Stimulated activated CD4-positive, alpha-beta T cell treated with anti-CD3 and anti-CD28 coated beads, Interleukin-2, amount 100 ng/mL, for 24 hours (primary cell): ENCODE measurements around the gene OR2S2.
"Not testable (repeated sequence)": the region's sequence is repeated elsewhere in the genome, so short reads cannot be mapped to it uniquely, and the experiment has no call there.

Experiments
- DNase-seq, 2 donors: peaks; one replicate each; pipeline ENCODE4 v3.0.0-alpha.2; 2020

OR2S2 gene

DNA sequence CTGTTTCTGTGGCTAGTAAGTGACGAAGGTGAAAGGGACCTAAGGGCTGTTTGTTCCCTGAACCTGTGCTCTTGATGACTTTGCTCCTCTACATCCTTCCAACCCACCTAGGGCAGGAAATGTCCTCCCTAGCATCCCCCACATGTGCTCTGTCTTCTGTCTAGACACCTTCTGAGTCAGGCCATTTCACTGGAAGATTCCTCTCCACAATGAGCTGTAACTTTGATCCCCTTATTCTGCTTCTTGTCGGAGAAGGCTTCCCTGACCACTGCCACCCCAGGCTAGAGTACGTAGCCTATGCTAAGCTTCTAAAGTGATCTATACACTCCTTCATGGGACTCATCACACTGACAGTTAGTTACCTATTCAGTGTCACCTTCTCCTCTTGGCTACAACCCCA is 27.0 kb downstream of the OR2S2 start:
- no peak for DNase-seq

DNA sequence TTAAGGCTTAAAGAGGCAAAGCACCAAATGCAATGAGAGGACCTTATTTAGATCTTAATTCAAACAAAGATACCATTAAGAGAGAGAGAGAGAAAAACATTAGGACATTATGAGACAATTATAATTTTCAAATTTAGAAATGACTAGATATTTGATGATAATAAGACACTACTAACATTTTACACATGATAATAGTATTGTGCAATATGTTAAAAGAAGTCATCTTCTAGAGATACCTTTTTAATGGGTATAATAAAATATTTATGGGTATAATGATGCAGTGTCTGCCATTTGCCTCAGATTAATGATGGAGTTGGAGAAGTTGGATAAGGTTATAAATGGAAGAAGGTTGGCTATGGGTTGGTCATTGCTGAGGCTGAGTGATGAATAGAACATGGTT is 27.4 kb downstream of the OR2S2 start:
- DNase-seq: no peak

DNA sequence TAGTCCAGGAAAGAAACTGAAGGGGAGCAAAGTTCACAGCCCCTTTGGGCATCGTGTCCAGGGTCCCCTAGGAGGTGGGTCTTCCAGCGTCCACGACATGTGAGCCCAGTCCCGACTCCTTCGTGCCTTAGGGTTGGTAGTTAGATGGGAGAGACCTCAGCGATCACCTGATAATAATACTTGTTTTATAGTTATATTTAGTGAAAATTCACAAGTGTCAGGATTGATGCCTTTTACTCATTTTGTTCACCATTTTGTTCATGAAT is 28.6 kb downstream of the OR2S2 start:
- no peak for DNase-seq

DNA sequence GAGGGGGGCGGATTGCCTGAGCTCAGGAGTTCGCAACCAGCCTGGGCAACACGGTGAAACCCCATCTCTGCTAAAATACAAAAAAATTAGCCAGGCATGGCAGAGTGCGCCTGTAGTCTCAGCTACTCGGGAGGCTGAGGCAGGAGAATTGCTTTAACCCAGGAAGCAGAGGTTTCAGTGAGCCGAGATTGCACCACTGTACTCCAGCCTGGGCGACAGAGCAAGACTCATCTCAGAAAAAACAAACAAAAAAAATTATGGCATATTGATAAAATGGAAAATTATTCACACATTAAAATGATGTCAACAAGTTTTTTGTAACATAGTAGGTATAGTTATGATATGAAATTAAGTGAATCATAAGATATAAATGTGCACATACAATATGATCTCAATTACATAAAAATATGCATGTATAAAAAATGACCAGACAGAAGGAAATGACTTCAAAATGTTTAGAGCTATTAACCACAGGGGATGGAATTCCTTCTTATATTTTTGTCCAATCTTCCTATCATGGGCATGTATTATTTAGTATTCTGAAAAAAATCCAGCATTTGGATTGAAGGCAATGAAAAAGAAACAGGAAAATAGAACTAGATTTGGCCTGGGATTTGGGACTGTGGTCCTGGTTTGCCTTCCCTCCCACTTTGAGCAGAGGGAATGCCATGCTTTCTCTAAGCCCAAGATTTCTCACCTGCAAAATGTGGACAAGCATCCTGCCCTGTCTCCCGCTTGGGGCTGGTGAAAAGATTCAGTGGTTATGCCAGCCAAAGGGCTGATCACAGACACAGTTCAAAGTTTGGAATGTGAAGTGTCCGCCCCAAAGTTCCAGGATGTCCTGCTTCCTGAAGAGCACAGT is 29.1 kb downstream of the OR2S2 start:
- no peak for DNase-seq

DNA sequence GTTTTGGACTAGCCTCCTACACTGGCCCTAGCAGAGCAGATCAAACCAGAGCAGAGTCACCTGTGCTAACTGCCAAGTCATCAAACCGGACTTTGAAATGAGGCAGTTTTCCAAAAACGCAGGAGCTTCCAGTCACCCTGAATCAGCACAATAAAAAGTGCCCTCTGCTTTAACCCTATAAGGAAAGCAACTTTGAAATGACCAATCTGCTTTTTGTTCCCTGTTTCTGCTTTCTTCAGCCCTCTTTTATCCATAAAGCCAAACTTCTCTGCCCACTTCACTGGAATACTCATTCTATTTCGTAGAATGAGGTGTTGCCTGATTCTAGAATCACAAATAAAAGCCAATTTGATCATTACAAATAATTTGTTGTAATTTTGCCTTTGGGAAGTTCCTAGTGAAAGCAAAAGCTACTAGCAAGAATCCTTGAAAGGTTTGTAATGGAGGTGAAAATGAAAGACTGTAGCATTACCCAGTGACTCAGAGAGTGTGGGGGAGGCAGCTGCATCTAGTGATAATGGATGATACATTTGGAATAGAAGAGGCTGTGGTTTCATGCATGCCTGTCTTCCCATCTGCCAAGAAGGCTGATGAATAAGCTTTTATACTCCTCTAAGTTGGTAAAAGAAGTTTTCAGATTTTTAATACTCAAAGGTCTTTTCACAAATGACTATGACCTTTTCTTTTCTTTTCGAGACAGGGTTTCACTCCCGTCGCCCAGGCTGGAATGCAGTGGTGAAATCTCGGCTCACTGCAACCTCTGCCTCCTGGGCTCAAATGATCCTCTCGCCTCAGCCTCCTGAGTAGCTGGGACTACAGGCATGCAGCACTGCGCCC is 33.8 kb downstream of the OR2S2 start:
- DNase-seq: peak; percentile 54 to 58

DNA sequence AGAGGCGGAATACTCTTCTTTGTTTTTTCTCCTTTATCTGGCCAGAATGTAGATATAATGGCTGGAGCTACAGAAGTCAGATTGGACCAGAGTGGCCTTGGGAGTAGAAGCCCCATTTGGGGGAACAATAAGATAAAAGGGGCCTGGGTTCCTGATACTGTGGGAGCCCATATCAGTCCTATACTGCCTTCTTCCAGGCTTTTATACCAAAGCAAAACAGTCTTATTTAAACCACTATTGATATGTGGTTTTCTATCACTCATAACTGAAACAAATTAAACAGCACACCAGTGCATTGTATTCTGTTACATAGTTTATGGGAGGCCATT is 34.4 kb downstream of the OR2S2 start:
- DNase-seq: no peak

DNA sequence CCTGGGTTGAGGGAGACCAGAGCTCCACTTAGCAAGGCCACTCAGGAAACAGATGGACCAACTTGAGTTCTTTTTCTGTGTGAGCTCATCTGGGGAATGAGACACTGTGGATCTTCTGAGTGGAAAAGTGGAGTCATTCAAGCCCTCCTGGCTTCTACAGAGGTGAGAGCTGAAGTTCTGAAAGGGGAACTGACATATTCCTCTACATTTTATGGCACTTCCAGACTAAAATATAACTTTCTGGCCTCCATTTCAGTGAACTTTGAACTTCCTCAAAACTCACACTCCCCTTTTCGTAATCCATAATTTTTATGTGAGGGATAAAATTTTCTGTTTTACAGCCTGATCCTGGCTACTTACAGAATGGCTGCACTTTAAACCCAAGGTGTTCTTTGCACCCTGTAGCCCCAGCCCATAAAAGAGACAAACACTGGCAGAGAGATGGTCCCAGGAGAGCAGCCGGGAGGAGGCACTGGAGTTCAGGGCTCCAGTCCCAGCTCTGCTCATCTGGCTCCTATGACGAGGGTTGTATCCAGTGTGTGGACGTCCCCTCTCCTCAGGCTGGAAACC is 37.8 kb downstream of the OR2S2 start:
- DNase-seq: no peak

DNA sequence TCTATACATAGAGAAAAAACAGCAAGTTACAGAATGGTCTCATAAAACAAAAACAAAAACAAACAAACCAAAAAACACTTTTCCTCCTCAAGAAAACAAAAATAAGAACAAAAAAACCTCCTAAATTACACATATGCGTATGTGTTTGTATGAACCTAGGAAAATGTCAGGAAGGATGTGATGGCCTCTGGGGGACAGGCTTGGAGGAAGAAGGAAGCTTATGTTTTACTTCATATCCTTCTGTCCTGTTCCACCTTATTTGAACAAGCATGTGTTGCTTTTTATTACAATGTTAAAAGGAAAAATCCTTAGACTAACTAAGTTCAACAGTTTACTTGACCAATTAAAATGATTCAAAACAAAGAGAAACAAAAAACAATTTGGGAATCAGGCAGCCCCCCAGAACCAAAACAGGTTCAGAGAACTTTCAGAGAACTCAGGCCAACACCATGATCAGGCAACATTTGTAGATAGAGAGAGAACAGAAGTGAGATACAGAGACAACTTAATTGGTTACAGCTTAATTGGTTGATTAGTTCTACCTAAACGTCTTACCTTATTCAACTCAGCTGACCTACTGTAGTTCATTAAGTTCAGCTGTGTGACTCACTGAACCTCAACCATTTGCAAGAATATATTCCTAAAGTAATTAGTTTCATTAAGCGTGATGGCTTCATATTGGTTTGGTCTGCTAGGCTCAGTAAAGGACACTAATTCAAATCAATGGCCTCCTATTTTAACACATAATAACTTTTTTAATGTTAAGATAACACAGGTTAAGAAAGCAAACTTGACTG is 38.5 kb downstream of the OR2S2 start:
- DNase-seq: no peak

DNA sequence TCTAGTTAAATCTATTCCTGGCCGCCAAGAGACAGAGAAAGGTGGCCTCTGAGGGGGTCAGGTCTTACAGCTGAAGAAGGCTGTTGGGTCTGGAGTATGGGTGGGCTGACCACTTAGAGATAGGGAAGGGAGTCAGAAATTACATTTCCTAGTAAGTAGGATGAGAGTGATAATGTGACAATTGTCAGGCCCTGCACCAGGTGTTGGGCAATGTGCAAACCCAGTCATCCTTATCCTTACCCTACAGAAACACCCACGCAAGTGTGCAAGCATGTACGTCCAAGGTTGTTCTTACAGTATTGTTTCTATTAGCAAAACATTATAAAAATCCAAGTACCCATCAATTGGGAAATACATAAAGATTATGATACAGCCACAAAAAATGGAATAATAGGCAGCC is 39.2 kb downstream of the OR2S2 start:
- DNase-seq: no peak

DNA sequence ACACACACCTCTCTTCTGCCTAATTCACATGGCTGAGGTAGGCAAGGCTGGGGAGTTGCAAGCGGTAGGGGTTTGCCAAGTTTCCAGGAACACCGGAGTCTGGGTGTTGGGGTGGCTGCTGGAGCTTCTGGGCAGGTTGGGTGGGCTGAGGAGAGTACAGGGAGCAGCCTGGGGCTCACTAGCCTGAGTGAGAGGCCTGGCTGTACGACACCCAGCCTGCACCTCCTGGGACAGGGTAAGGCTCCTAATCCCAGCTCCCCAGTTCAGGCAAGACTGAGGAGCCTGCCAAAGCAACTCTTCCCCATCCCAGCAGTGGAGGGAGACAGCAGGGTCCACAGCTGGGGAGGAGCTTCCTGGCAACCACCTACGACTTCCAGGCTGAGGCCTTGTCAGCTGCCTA is 40.7 kb downstream of the OR2S2 start:
- DNase-seq: no peak

DNA sequence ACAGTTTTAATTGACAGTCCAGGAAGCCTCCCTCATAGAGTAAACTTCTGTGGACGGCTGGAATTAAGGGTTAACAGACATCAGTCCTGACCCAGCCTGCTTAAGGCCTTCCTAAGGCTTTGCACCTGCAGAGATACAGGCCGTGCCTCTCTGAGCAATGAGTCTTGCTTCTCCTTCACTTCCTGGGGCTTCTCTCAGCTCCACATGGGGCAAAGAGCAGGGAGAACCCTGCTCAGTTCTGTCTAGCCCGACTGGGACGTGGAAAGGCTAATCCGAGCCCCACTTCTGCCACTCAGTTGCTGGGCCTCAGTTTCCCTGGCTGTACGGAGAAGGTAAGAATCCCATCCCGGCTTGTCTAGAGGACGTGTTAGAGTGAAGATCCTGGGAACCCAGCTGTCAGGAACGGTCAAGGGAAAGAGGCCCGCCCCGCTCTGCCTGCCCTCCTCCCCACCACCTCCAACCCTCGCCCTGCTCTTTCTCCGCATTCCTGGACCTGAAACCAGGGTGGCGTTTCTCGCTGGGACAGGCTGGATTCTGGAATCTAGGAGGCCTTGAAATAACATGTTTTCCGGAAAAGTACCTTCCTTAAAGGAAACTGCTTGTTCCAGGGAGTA is 42.2 kb downstream of the OR2S2 start:
- DNase-seq: no peak

DNA sequence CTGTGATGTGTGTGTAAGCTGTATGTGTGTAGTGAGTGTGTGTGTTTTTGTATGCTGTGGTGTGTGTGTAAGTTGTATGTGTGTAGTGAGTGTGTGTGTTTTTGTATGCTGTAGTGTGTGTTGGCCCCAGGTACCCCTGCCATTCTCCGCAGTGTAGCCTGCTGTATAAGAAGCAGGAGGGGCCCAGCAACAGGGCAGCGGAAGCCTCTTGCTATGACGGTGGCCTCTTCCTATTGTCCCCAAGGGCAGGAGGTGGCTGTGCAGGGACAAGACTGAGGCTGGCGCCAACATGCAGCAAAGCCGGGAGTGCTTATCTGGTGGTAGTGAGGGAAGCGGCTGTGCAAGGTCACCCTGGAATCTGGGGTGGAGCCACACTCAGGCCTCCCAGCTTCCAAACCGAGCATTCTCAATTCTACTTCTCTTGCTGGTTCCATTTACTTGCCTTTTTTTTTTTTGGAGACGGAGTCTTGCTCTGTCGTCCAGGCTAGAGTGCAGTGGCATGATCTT is 43.6 kb downstream of the OR2S2 start:
- DNase-seq: no peak

DNA sequence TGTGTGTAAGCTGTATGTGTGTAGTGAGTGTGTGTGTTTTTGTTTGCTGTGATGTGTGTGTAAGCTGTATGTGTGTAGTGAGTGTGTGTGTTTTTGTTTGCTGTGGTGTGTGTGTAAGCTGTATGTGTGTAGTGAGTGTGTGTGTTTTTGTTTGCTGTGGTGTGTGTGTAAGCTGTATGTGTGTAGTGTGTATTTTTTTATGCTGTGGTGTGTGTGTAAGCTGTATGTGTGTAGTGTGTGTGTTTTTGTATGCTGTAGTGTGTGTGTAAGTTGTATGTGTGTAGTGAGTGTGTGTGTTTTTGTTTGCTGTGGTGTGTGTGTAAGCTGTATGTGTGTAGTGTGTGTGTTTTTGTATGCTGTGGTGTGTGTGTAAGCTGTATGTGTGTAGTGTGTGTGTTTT is 44.5 kb downstream of the OR2S2 start:
- DNase-seq: not testable (repeated sequence)

DNA sequence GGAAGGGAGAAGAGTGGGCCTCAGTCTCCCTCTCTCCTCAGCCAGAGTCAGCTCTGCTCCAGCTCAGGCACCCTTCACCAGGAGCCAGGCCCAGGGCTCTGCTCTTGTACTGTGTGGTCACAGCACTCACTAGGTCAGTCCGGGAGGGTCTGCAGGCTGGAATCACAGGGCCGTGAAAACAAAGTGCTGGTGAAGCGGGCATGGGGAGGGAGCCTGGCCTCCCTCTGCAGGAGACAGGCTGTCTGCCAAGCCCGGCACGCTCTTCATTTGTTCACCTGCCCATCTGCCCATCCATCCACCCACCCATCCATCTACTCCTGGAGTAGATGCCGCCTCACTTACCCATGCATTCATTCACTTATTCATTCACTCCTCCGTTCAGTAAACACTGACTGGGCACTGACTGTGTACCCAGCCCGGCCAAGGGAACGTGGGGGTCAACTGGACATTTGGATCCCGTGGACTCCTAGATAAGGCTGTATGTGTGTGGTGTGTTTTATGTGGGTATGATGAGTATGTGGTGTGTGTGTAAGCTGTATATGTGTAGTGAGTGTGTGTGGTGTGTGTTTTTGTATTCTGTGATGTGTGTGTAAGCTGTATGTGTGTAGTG is 45.1 kb downstream of the OR2S2 start:
- no peak for DNase-seq

DNA sequence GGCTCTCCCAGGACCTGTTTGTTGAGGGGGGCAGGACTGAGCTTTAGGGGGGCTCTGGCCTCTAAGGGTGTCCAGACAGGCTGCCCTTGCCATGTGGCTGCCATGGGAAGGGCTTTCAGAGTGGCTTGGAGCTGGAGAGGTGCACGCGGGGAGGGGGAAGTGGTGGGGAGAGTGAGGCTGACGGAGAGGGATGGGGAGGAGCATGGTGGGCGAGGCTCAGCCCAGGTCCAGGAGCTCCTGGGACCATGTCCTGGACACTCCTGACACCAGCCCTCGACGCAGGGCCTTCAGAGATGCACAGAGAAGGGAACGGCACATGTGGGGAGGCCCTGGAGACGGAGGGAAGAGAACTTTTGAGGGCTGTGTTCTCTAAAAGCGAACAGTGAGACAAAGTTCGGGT is 46.3 kb downstream of the OR2S2 start:
- DNase-seq: no peak

DNA sequence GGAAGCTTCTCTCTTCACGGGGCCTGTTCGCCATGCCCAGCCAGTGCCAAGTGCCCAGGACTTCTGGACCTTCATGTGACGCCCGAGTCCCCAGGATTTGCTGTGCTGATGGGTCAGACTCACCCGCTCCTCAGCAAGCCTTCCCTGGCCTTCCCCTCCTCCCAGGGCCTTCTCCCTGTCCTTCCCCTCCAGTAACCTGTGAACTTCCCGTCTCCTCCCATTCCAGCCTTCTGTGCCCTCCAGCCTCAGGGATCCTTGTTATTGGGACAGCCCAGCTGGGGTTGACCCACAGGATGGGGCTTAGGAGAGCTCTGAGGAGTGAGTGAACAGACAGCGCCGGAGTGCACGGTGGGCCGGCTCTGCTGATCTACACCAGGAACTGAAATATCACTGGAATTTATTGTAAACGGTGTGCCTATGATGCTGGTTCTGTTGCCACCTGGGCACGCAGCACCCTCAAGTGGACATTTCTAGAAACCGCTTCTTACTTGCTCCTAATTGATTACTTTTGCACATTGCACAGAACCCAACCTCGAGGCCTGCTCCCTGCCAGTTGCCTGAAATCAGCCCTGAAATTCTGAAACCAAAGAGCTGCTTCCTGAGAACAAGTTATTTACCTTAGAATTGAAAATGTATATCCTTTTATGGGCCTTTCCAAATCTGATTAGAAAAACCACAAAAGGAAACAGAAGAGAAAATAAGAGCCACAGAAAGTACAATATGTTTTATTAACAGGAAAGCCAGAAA is 47.2 kb downstream of the OR2S2 start:
- peak; percentile 45 to 52 for DNase-seq

DNA sequence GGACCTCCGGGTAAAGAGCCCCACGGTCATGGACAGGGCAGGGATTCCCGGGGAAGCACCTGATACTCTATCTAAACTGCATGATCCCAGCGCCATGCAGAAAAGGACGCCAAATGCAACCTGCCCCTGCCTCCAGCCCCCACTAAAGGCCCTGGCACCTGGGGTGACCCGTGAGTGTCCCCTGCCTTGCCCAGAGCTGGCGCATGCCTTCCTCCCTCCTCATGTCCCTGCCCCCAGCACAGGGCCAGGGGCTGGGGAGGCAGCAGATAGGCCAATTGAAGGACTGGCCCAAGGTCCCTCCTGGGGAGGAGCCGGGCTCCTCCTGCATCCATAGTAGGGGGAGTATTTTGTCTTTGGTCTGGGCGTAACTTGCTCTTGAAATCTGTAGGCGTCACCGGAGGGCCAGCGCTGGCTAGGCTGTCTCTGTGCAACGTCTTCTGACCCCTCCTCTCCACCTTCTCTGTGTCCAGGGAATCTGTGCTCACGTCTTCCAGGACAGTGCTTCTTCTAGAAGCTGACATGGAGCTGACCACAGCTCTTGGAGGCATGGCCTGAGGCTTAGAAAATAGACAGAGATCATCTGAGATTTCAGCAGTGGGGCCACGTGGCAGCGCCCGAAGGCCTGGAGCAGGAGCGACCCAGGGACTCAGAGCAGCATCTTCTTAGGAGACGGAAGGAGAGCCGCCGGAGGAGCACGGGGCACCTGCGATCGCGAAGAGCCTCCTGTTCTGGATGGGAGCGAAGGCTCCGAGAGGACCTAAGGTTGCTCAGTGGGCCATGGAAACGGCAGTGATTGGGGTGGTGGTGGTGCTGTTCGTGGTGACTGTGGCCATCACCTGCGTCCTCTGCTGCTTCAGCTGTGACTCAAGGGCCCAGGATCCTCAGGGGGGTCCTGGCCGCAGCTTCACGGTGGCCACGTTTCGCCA is 48.0 kb downstream of the OR2S2 start:
- DNase-seq: no peak

DNA sequence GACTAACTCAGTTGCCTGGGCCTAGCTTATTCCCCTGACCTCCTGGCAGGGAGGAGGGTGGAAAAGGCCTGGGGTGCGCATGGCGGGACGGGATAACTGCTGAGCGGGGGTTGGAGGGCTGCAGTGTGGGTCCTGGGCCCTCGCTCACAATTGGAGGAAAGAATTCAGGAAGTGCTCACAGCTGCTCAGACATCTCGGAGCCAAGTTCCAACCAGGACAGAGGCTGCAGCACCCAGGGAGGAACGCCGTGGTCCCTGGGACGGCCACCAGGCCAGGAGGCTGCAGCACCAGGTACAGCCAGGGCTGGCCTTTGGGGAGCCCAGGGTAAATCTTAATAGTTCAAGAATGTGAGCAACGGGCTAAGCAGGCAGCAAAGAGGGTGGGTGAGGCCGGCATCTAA is 48.7 kb downstream of the OR2S2 start, which contains the start of gene SPAAR:
SPAAR (plus strand) TSS at position 217 of the 400 bp plus-strand sequence. CDS start 974 bp downstream, outside the sequence.
- no peak for DNase-seq

DNA sequence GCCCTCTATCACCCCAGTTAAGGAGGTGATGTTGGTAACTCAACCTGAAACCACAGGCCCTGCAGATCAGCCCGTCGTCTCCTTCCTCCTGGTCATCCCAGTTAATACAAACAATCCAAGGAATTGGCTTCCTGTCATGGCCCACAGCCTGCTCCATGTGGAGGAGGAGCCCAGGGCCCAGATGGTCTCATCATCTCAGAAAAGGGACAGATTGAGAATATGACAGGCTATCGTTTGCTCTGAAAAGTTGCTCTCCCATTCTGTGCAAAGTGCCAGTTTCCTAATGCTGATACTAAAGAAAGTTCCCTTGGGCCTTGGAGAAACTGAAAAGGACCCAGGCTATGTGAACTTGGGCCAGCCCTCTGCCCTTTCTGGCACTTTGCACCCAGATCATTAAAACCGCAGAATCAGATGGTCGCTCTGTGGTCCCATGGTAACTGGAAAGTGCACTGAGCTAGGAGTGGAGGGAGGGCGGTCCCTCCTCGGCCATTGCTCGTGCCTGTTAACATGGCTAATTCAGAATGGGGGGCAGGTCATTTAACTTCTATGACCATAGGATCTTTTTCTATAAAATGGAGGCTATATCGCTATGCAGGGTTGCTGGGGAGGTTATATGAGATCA is 49.3 kb downstream of the OR2S2 start:
- DNase-seq: no peak
